Ishikawa (cell line): ENCODE results near the gene ZNF592.

Experiments
- CEBPB ChIP-seq: IDR thresholded peaks from 2 replicates; pipeline ENCODE4 v1.6.1; 2012
- CREB1 ChIP-seq: IDR thresholded peaks from 2 replicates; pipeline ENCODE4 v1.6.1; 2012; ENCODE audit warnings: low read depth
- EGR1 ChIP-seq: IDR thresholded peaks from 2 replicates; pipeline ENCODE4 v1.6.1; 2012
- EP300 ChIP-seq: IDR thresholded peaks from 2 replicates; pipeline ENCODE4 v1.6.1; 2012; ENCODE audit warnings: borderline replicate concordance
- FOXM1 ChIP-seq: IDR thresholded peaks from 2 replicates; pipeline ENCODE4 v1.6.1; 2012; ENCODE audit warnings: low read depth, borderline replicate concordance
- NFIC ChIP-seq: IDR thresholded peaks from 2 replicates; pipeline ENCODE4 v1.6.1; 2012
- RAD21 ChIP-seq: IDR thresholded peaks from 2 replicates; pipeline ENCODE4 v1.6.1; 2012; ENCODE audit warnings: low read depth
- REST ChIP-seq: IDR thresholded peaks from 2 replicates; pipeline ENCODE4 v1.6.1; 2012; ENCODE audit warnings: low read depth, mild to moderate bottlenecking
- TAF1 ChIP-seq: IDR thresholded peaks from 2 replicates; pipeline ENCODE4 v1.6.1; 2012; ENCODE audit warnings: low read depth, mild to moderate bottlenecking
- TCF12 ChIP-seq: IDR thresholded peaks from 2 replicates; pipeline ENCODE4 v1.6.1; 2012; ENCODE audit warnings: low read depth
- TEAD4 ChIP-seq: IDR thresholded peaks from 2 replicates; pipeline ENCODE4 v1.6.1; 2012
- YY1 ChIP-seq: IDR thresholded peaks from 2 replicates; pipeline ENCODE4 v1.6.1; 2012; ENCODE audit warnings: low read depth
- ZBTB7A ChIP-seq: IDR thresholded peaks from 2 replicates; pipeline ENCODE4 v1.6.1; 2012; ENCODE audit warnings: low read depth
- TF ChIP-seq, protein P1 (sequence below): IDR thresholded peaks from 2 replicates; pipeline ENCODE4 v1.6.1; 2012
- TF ChIP-seq, protein P2 (sequence below): IDR thresholded peaks from 2 replicates; pipeline ENCODE4 v1.6.1; 2012

ZNF592 gene

DNA sequence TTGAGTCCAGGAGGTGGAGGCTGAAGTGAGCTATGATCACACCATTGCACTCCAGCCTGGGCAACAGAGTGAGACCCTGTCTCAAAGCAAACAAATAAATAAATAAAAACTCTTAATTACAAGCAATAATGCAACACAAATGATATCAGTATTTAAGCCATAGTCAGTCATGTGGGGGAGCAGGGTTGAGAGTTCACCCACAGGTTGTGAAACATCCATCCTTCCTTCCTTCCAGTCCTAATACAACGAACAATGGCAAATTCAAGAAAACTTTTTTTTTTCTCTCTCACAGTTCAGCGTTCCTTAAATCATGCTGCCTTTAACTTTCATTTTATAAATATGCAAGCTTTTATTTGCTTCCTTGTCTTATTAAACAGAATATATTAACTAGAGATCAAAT lies 24.1 kb downstream of the ZNF592 start:
- no peak for TF ChIP-seq TCF12
- no peak for TF ChIP-seq EGR1
- no peak for TF ChIP-seq ZBTB7A
- TF ChIP-seq YY1, result no peak
- no peak for TF ChIP-seq EP300
- TF ChIP-seq RAD21, result no peak
- no peak for TF ChIP-seq REST
- no peak for TF ChIP-seq TAF1
- TF ChIP-seq, protein P1, sequence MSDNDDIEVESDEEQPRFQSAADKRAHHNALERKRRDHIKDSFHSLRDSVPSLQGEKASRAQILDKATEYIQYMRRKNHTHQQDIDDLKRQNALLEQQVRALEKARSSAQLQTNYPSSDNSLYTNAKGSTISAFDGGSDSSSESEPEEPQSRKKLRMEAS, result no peak
- TF ChIP-seq, protein P2, sequence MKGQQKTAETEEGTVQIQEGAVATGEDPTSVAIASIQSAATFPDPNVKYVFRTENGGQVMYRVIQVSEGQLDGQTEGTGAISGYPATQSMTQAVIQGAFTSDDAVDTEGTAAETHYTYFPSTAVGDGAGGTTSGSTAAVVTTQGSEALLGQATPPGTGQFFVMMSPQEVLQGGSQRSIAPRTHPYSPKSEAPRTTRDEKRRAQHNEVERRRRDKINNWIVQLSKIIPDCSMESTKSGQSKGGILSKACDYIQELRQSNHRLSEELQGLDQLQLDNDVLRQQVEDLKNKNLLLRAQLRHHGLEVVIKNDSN, result no peak
- TF ChIP-seq TEAD4, result no peak
- no peak for TF ChIP-seq CREB1
- TF ChIP-seq FOXM1, result no peak

DNA sequence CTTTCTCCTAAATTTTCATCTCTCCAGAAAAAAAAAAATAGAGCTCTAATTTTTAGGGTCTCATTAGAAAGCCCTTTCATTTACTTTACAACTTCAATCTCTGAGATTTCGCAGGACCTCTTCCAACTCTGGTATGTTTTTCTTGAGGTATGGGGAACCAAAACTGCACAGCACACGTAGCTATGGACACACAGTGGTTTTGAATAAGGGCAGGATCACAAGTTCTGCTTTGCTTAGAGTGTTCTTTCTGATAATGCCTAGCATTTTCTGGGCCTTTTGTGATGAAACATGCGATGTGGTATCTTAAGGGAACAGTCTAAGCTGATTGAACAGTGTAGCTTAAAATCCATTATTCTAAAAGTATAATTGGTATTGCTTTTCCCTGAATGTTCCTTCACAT lies 25.3 kb downstream of the ZNF592 start:
- TF ChIP-seq FOXM1 (no peak), TCF12 (no peak), EGR1 (no peak), ZBTB7A (no peak), EP300 (no peak), CEBPB (no peak), REST (no peak), NFIC (no peak), CREB1 (no peak), TAF1 (no peak), RAD21 (no peak), YY1 (no peak), TEAD4 (no peak)
- TF ChIP-seq, protein P2, result no peak
- TF ChIP-seq, protein P1, result no peak

- TF ChIP-seq TCF12 (no peak), TEAD4 (no peak), RAD21 (no peak), CEBPB (no peak), NFIC (no peak), YY1 (no peak), TAF1 (no peak), CREB1 (no peak), ZBTB7A (no peak), FOXM1 (no peak), EP300 (no peak), REST (no peak)
Observed at GRCh38 chr15:84775867-84776449, 27.6 kb downstream of the ZNF592 start.

DNA sequence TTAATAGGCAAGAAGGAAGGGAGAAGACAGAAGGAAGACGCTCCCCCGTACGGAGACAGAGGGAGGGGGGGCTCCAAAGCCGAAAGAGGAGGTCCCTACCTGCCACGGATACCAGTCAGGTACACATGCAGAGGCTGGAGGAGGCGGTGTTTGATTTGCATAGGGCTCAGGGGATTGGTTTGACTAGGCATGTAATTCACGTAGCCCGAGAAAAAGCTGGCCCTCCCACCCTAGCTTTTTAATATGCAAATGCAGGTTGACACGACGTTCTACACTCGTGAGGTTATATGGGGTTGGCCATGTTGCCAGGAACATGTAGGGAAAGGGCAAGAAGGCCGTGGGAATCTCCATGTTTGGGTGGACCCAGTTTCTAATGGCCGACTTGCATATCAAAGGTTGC lies 29.8 kb downstream of the ZNF592 start:
- no peak for TF ChIP-seq YY1
- no peak for TF ChIP-seq CEBPB
- TF ChIP-seq FOXM1, result no peak
- TF ChIP-seq REST, result no peak
- TF ChIP-seq RAD21, result no peak
- TF ChIP-seq, protein P1, result no peak
- no peak for TF ChIP-seq NFIC
- TF ChIP-seq TAF1, result no peak
- no peak for TF ChIP-seq CREB1
- TF ChIP-seq TCF12, result no peak
- no peak for TF ChIP-seq ZBTB7A
- TF ChIP-seq EGR1, result no peak
